ENCODE data around the gene TAF4B.

TAF4B gene

DNA sequence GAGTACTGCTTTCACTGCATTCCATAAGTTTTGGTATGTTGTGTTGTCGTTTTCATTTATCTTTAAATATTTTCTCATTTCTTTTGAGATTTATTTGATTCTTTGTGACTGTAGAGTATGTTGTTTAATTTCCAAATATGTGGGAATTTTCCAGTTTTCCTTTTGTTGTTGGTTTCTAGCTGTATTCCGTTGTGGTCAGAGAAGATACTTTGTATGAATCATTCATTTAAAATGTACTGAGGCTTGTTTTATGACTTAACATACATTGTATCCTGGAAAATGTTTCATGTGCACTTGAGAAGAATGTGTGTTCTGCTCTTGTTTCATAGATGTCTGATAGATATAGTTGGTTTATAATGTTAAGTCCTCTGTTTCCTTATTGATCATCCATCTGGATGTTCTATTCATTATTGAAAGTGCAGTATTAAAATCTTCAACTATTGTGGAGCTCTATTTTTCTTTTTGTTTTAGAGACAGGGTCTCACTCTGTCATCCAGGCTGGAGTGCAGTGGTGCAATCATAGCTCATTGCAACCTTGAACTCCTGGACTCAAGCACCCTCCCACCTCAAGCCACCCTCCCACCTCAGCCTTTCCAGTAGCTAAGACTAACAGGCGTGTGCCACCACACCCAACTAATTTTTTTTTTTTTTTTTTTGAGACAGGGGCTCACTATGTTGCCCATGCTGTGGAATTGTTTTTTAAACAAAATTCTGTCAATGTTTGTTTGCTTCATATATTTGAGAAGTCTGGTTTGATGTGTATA is 96.8 kb downstream of the TAF4B start:
- TF ChIP-seq ZBTB7A (IDR thresholded peaks at IDR 0.05; ENCODE audit: low read depth) = no peak
- TF ChIP-seq RAD21 (IDR thresholded peaks at IDR 0.05; ENCODE audit: low read depth) = no peak
- TF ChIP-seq EGR1 (IDR thresholded peaks at IDR 0.05) = no peak
- TF ChIP-seq EP300 (IDR thresholded peaks at IDR 0.05; ENCODE audit: borderline replicate concordance) = no peak
- TF ChIP-seq FOXM1 (IDR thresholded peaks at IDR 0.05; ENCODE audit: borderline replicate concordance, low read depth) = no peak
- TF ChIP-seq, protein P1, sequence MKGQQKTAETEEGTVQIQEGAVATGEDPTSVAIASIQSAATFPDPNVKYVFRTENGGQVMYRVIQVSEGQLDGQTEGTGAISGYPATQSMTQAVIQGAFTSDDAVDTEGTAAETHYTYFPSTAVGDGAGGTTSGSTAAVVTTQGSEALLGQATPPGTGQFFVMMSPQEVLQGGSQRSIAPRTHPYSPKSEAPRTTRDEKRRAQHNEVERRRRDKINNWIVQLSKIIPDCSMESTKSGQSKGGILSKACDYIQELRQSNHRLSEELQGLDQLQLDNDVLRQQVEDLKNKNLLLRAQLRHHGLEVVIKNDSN (IDR thresholded peaks at IDR 0.05) = no peak
- no peak for TF ChIP-seq TAF1 (IDR thresholded peaks at IDR 0.05; ENCODE audit: low read depth)
- no peak for TF ChIP-seq CEBPB (IDR thresholded peaks at IDR 0.05)
- TF ChIP-seq, protein P2, sequence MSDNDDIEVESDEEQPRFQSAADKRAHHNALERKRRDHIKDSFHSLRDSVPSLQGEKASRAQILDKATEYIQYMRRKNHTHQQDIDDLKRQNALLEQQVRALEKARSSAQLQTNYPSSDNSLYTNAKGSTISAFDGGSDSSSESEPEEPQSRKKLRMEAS (IDR thresholded peaks at IDR 0.05) = no peak
- no peak for TF ChIP-seq TEAD4 (IDR thresholded peaks at IDR 0.05)
- TF ChIP-seq NFIC (IDR thresholded peaks at IDR 0.05) = no peak
- TF ChIP-seq TCF12 (IDR thresholded peaks at IDR 0.05; ENCODE audit: low read depth) = no peak
- TF ChIP-seq CREB1 (IDR thresholded peaks at IDR 0.05; ENCODE audit: low read depth) = no peak

DNA sequence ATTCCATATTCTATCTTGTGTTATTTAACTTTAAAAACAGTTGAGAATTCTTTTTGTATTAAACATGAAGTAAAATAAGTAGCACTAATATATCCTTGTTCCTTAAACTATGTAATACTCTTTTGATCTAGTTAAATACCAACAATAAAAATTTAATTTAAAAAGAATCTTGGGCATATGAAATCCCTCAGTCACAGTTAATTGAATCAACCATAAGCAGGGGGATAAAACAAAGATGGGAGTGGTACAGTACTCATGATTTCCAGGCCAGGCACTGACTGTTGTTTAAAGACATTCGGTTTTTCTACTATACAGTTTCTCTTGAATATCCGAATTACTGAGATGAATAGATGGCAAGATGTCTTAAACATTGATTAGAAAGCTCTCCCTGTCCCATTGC is 99.5 kb downstream of the TAF4B start:
- TF ChIP-seq NFIC (IDR thresholded peaks at IDR 0.05) (no peak), EP300 (IDR thresholded peaks at IDR 0.05; ENCODE audit: borderline replicate concordance) (no peak), ZBTB7A (IDR thresholded peaks at IDR 0.05; ENCODE audit: low read depth) (no peak), RAD21 (IDR thresholded peaks at IDR 0.05; ENCODE audit: low read depth) (no peak), YY1 (IDR thresholded peaks at IDR 0.05; ENCODE audit: low read depth) (no peak)
- TF ChIP-seq, protein P1 (IDR thresholded peaks at IDR 0.05) = no peak
- TF ChIP-seq, protein P3, sequence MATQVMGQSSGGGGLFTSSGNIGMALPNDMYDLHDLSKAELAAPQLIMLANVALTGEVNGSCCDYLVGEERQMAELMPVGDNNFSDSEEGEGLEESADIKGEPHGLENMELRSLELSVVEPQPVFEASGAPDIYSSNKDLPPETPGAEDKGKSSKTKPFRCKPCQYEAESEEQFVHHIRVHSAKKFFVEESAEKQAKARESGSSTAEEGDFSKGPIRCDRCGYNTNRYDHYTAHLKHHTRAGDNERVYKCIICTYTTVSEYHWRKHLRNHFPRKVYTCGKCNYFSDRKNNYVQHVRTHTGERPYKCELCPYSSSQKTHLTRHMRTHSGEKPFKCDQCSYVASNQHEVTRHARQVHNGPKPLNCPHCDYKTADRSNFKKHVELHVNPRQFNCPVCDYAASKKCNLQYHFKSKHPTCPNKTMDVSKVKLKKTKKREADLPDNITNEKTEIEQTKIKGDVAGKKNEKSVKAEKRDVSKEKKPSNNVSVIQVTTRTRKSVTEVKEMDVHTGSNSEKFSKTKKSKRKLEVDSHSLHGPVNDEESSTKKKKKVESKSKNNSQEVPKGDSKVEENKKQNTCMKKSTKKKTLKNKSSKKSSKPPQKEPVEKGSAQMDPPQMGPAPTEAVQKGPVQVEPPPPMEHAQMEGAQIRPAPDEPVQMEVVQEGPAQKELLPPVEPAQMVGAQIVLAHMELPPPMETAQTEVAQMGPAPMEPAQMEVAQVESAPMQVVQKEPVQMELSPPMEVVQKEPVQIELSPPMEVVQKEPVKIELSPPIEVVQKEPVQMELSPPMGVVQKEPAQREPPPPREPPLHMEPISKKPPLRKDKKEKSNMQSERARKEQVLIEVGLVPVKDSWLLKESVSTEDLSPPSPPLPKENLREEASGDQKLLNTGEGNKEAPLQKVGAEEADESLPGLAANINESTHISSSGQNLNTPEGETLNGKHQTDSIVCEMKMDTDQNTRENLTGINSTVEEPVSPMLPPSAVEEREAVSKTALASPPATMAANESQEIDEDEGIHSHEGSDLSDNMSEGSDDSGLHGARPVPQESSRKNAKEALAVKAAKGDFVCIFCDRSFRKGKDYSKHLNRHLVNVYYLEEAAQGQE (IDR thresholded peaks at IDR 0.05; ENCODE audit: low read depth) = no peak

DNA sequence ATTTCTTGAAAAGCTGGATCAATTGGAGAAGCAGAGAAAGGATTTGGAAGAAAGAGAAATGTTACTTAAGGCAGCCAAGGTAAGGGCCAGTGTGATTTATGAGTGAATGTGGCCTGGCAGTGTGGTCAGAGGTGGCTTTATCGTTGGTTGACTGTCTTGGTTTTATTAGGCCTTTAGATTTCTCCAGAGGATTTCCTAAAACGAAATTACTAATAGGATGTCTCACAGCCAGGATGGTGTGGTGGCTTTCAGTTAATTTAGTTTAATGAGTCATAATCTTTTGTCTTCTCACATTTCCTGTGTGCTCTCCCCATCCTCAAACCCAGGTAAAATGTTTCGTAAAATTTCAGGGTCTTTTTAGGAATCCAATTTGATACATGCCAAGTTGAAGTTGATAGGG is 100.8 kb downstream of the TAF4B start:
- TF ChIP-seq, protein P1 (IDR thresholded peaks at IDR 0.05) = no peak
- TF ChIP-seq EP300 (IDR thresholded peaks at IDR 0.05; ENCODE audit: borderline replicate concordance) (no peak), TCF12 (IDR thresholded peaks at IDR 0.05; ENCODE audit: low read depth) (no peak), ZBTB7A (IDR thresholded peaks at IDR 0.05; ENCODE audit: low read depth) (no peak), FOXM1 (IDR thresholded peaks at IDR 0.05; ENCODE audit: borderline replicate concordance, low read depth) (no peak), TAF1 (IDR thresholded peaks at IDR 0.05; ENCODE audit: low read depth) (no peak), YY1 (IDR thresholded peaks at IDR 0.05; ENCODE audit: low read depth) (no peak), TEAD4 (IDR thresholded peaks at IDR 0.05) (no peak)
- TF ChIP-seq, protein P2 (IDR thresholded peaks at IDR 0.05) = no peak
- TF ChIP-seq, protein P3 (IDR thresholded peaks at IDR 0.05; ENCODE audit: low read depth) = no peak

DNA sequence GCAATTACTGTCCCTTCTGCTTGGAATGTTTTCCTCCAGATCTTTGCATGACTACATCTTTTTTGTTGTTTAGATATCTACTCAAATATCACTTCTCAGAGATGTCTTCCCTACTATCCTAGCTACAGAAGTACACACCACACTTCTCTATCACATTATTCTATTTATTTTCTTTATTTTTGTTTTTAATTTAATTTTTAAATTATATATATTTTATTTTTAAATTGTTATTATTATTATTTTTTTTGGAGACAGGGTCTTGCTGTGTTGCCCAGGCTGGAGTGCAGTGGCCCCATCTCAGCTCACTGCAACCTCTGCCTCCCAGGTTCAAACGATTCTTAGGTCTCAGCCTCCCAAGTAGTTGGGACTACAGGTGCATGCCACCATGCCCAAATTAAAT is 106.7 kb downstream of the TAF4B start:
- TF ChIP-seq FOXM1 (IDR thresholded peaks at IDR 0.05; ENCODE audit: borderline replicate concordance, low read depth) (no peak), EGR1 (IDR thresholded peaks at IDR 0.05) (no peak), NFIC (IDR thresholded peaks at IDR 0.05) (no peak), CEBPB (IDR thresholded peaks at IDR 0.05) (no peak), TCF12 (IDR thresholded peaks at IDR 0.05; ENCODE audit: low read depth) (no peak), CREB1 (IDR thresholded peaks at IDR 0.05; ENCODE audit: low read depth) (no peak), YY1 (IDR thresholded peaks at IDR 0.05; ENCODE audit: low read depth) (no peak), RAD21 (IDR thresholded peaks at IDR 0.05; ENCODE audit: low read depth) (no peak), TAF1 (IDR thresholded peaks at IDR 0.05; ENCODE audit: low read depth) (no peak), TEAD4 (IDR thresholded peaks at IDR 0.05) (no peak), EP300 (IDR thresholded peaks at IDR 0.05; ENCODE audit: borderline replicate concordance) (no peak)
- TF ChIP-seq, protein P3 (IDR thresholded peaks at IDR 0.05; ENCODE audit: low read depth) = no peak
- TF ChIP-seq, protein P1 (IDR thresholded peaks at IDR 0.05) = no peak
- TF ChIP-seq, protein P2 (IDR thresholded peaks at IDR 0.05) = no peak
